Posterior cingulate gyrus (tissue), 11 donors: Measurements from ENCODE around the gene DBR1.

Experiments
- DNase-seq, 10 donors: peaks; one replicate each; pipeline versions ENCODE4 v3.0.0 to v3.0.0-alpha.2; 2020 to 2021; ENCODE audit warnings: mixed read lengths in 3 of 10
- intact Hi-C: fragments of 100-400 bp; cut with DNase I; formaldehyde crosslinking; loops from one replicate; pipeline ENCODE4 v1.15.1; 2023

Gene DBR1, protein sequence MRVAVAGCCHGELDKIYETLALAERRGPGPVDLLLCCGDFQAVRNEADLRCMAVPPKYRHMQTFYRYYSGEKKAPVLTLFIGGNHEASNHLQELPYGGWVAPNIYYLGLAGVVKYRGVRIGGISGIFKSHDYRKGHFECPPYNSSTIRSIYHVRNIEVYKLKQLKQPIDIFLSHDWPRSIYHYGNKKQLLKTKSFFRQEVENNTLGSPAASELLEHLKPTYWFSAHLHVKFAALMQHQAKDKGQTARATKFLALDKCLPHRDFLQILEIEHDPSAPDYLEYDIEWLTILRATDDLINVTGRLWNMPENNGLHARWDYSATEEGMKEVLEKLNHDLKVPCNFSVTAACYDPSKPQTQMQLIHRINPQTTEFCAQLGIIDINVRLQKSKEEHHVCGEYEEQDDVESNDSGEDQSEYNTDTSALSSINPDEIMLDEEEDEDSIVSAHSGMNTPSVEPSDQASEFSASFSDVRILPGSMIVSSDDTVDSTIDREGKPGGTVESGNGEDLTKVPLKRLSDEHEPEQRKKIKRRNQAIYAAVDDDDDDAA

GRCh38 chr3:138174421-138175131 is at the start of gene DBR1:
DBR1 (minus strand) TSS chr3:138174921; CDS start chr3:138174795, 126 bp downstream.
- peak; percentile 26 to 93 (median 60) for DNase-seq
- intact Hi-C loops = no loop called here

GRCh38 chr3:138222942-138223287 is 48.2 kb upstream of the DBR1 start:
- DNase-seq = no peak
- intact Hi-C loops = no loop called here

- intact Hi-C loops = no loop called here
- DNase-seq = no peak
Measured at GRCh38 chr3:138222131-138222941, 47.6 kb upstream of the DBR1 start.

DNA sequence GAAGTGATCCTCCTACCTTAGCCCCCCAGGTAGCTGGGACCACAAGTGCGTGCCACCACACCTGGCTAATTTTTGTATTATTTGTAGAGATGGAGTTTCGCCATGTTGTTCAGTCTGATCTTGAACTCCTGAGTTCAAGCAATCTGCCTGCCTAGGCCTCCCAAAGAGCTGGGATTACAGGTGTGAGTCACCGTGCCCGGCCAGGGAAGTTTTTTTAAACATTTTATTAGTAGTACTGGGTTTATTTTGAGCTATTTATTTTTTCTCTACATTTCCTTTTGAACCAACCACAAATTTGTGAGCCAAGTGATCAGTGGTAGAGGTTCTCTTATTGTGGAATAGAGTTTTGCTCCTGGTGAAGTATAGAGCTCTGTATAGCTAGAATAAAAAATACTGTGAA is 46.1 kb upstream of the DBR1 start:
- intact Hi-C loops = no loop called here
- no peak for DNase-seq

- intact Hi-C loops = no loop called here
Measured at GRCh38 chr3:138220242-138220641, 45.5 kb upstream of the DBR1 start.

DNA sequence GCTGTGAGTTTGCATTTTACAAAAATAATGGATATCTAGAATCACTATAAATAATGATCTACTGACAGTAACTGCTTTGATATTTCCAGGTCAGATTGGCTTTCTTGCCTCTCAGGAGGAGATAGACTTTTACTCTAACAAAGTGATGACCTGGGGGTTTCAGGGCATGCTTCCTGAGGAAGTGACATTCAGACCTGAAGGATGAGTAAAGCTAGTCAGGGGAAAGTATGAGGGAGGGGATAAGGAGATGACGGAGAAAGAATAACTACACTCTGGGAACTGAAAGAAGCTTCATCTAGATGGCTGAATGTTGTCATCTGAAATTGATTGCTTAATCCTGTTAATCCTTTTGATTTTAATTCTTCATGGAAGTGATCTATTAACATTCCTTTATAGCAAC is 44.5 kb upstream of the DBR1 start:
- DNase-seq = no peak
- intact Hi-C loops = no loop called here

More at GRCh38 chr3:138220242-138220641, 45.5 kb upstream of the DBR1 start:
- no peak for DNase-seq

- intact Hi-C loops = no loop called here
- no peak for DNase-seq
Measured at GRCh38 chr3:138213398-138214085, 38.8 kb upstream of the DBR1 start.

- intact Hi-C loops = no loop called here
- no peak for DNase-seq
Measured at GRCh38 chr3:138210528-138210927, 35.8 kb upstream of the DBR1 start.

- DNase-seq = no peak
- intact Hi-C loops = no loop called here
Measured at GRCh38 chr3:138206196-138206595, 31.5 kb upstream of the DBR1 start.

DNA sequence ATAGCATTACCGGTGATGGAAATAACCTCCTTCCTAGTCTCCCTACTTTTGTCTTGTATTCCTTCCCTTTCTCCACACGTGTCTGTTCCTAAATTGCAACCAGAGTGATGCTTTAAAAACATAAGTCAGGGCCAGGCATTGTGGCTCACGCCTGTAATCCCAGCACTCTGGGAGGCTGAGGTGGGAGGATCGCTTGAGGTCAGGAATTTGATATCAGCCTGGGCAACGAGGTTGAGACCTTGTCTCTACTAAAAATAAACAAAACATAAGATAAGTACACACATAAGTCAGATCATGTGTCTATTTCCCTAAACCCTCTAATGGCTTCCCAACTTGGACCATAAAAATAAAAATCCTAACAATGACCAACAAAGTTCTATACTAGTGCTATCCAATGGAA is 30.8 kb upstream of the DBR1 start:
- intact Hi-C loops = no loop called here

DNA sequence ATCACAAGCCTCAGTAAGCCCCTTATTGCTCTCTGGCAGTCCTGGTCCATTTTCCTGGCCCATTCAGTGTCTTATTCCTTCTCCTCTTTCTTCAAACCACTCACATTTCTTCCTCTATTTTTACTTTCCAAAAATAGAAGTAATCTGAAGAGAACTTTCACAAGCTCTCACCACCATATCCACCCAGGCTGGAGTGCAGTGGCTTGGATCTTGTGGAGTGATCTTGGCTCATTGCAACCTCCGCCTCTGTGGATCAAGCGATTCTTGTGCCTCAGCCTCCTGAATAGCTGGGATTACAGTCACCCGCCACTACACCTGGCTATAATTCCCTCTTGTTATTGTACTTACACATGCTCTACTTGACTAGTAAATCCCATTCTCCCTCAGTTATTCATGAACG is 29.2 kb upstream of the DBR1 start:
- DNase-seq = no peak
- intact Hi-C loops = no loop called here

More for the DNA sequence above, 30.8 kb upstream of the DBR1 start:
- DNase-seq = no peak

GRCh38 chr3:138202945-138203701 is 28.4 kb upstream of the DBR1 start:
- no peak for DNase-seq
- intact Hi-C loops = no loop called here

- intact Hi-C loops = no loop called here
- no peak for DNase-seq
Measured at GRCh38 chr3:138200424-138200823, 25.7 kb upstream of the DBR1 start.

DNA sequence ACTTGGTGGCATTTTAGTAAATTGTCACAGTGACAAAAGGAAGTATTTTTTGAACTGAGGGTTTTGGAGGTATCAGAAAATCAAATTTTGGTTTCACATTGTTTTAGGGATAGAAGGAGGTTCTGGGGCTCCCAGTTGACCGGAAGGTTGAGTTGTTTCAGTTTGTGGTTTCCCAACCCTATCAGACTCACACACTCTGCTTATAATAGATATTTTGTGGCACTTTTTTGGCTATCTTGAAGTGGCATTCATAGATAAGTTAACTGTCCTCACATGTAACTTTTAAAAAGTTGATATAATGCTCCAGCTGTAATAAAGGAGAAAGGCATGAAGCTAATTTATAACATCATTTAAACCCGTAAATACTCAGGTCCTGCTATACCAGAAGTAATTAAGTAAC is 25.1 kb upstream of the DBR1 start:
- intact Hi-C loops = no loop called here

GRCh38 chr3:138197524-138197923 is 22.8 kb upstream of the DBR1 start:
- DNase-seq = no peak
- intact Hi-C loops = no loop called here

More for the DNA sequence above, 25.1 kb upstream of the DBR1 start:
- no peak for DNase-seq

- intact Hi-C loops = no loop called here
- DNase-seq = peak in 3 of 10 donors; percentile 14 to 83 (median 34)
Measured at GRCh38 chr3:138197058-138197457, 22.3 kb upstream of the DBR1 start.

GRCh38 chr3:138196023-138196422 is 21.3 kb upstream of the DBR1 start:
- intact Hi-C loops = no loop called here
- DNase-seq = no peak

DNA sequence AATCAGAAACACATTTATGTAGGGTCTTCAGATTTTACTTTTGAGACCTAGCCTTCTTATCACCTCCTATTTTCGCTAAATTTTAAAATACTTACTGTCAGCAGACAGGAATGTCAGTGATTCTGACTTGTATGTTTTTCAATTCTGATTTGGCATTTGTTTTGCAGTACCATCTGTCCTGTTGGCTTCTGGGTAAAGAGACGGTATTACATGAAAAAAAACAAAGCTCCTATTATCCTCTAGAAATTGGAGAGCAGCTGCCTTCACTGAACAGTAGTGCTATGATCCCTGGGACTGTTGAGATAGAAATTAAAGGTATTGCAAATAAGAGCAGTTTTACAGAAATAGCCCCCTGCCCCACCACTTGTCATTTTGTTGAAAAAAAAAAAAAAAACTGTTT is 20.8 kb upstream of the DBR1 start:
- no peak for DNase-seq
- intact Hi-C loops = no loop called here

- intact Hi-C loops = loop anchor here (10.0 kb wide), 2 partner anchors 117 to 157 kb away; partner anchors contain the start of gene MRAS
- DNase-seq = no peak
Measured at GRCh38 chr3:138188013-138188730, 13.5 kb upstream of the DBR1 start.
